Measurements from ENCODE around the gene TCF12.
"Not testable (repeated sequence)": the region's sequence is repeated elsewhere in the genome, so short reads cannot be mapped to it uniquely, and the experiment has no call there.

TCF12 gene

DNA sequence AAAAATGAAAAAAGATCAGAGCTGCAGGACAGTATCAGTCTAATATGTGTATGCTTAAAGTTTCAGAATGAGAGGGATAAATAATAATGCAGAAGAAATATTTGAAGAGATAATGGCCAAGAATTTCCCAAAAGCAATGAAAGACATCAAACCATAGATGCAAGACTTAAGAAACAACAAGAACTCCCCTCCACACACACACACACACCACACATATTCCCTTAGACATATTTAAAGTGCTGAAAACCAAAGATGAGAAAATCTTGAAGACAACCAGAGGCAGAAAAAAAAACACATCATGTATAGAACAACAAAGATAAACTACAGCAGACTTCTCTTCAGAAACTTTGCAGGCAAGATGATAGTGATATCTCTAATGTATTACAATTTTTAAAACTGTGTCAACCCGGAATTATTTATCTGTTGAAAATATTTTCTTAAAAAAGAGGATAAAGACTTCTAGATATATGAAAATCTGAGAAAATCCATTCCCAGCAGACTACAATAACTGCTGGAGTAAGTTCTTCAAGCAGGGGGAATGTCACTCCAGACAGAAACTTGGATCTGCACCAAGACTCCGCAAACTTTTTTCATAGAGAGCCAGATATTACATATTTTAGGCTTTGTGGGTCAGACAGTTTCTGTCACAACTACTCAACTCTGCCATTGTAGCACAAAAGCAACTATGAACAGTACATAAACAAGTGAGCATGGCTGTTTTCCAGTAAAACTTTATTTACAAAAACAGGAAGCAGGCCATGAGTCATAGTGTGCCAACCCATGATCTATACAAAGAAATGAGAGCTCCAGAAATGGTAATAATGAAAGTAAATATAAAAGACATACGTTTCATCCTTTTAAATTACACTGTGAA lies 234.5 kb downstream of the TCF12 start:
- H3K4me3 ChIP-seq (ENCODE audit: low read depth, low read length): no peak overlapping the region
- peak; percentile 29 for DNase-seq (ENCODE audit: low read depth)
- TF ChIP-seq, protein P1, sequence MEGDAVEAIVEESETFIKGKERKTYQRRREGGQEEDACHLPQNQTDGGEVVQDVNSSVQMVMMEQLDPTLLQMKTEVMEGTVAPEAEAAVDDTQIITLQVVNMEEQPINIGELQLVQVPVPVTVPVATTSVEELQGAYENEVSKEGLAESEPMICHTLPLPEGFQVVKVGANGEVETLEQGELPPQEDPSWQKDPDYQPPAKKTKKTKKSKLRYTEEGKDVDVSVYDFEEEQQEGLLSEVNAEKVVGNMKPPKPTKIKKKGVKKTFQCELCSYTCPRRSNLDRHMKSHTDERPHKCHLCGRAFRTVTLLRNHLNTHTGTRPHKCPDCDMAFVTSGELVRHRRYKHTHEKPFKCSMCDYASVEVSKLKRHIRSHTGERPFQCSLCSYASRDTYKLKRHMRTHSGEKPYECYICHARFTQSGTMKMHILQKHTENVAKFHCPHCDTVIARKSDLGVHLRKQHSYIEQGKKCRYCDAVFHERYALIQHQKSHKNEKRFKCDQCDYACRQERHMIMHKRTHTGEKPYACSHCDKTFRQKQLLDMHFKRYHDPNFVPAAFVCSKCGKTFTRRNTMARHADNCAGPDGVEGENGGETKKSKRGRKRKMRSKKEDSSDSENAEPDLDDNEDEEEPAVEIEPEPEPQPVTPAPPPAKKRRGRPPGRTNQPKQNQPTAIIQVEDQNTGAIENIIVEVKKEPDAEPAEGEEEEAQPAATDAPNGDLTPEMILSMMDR (IDR thresholded peaks at IDR 0.05; ENCODE audit: low read depth, low read length, missing control alignments): no peak
- in situ Hi-C loops (cut with HindIII; ENCODE audit: low sequenced_read_pairs): no loop called here

DNA sequence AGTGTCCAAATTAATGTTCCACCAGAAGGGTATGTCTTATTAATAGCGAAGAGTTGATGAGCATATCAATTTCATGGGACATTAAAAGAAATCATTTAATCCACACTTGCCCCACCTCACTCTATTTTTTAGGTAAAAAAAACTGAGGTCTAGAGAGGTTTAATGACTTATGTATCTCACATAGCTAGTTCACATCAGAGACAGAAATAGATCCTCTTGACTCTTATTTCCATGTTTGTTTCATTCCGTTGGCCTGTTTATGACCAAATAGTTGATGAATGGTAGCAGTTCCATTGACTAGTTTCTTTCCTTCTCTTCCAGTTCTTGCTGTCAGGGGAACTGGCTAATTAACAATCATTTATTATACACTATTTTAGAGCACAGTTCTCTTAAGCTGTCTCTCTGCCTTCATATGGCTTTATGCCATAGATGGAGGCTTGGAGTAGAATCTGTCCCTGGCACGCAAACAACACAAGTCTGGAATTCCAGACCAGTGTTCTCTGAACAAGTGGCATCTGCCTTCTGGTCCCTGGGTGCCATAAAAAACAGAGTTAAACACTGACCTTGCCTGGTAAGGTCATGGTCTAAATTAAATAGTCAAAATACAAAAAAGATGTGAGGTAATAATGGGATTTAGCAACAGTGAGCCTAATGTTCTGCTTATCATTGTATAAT lies 237.9 kb downstream of the TCF12 start:
- no peak overlapping the region for H3K4me3 ChIP-seq (ENCODE audit: low read depth, low read length)
- TF ChIP-seq, protein P1 (IDR thresholded peaks at IDR 0.05; ENCODE audit: low read depth, low read length, missing control alignments): no peak
- DNase-seq (ENCODE audit: low read depth): no peak
- in situ Hi-C loops (cut with HindIII; ENCODE audit: low sequenced_read_pairs): no loop called here

DNA sequence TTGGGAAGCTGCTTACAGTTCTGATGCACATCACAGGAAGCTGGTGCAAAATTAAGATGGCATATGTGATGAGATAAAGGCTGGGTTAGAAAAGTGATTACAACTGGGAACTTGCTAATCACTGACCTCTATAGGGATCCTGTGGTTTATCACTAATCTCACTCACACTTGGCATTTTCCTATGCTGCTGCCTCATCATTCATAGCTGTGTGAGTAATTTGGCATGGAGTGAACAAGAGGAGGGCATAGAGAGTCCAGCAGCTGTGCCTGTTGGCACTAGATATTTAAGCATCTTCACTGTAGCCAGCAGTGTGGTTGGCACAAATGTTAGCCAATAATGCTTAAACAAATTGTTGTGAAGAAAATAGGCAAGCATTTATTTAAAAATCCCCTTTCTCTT lies 240.1 kb downstream of the TCF12 start:
- in situ Hi-C loops (cut with HindIII; ENCODE audit: low sequenced_read_pairs): no loop called here
- H3K4me3 ChIP-seq (ENCODE audit: low read depth, low read length): no peak overlapping the region
- no peak for DNase-seq (ENCODE audit: low read depth)
- TF ChIP-seq, protein P1 (IDR thresholded peaks at IDR 0.05; ENCODE audit: low read depth, low read length, missing control alignments): no peak

DNA sequence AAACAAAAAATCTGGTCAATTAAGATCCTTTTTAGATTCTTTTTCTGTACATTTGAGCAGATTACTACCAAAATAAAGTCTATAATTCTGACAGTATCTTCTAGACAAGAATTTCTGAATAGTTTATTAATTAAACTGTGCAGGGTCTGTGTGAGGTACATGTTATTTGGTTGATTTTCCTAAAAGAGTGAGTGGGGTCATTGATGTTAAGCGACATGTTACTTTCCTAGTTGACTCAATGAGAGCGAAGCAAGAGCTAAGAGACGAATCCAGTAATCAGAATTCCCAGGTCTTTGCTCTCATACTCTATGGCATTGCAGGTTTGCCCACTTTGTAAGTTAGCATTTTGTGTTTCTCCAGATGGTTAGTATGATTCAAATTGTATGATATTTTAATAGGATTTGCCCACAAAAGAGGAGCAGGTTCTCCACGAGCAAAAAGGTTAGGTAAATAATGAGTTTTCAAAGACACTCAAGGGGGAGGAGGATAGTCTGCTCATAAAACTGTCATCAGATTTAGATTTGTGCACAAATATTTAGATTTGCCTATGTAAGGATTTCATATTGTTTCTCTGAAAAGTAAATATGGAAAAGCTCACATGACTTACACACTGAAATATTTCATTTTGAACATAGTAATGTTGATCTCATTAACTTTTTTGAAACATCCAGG lies 240.7 kb downstream of the TCF12 start:
- H3K4me3 ChIP-seq (ENCODE audit: low read depth, low read length): no peak overlapping the region
- TF ChIP-seq, protein P1 (IDR thresholded peaks at IDR 0.05; ENCODE audit: low read depth, low read length, missing control alignments): no peak
- in situ Hi-C loops (cut with HindIII; ENCODE audit: low sequenced_read_pairs): no loop called here
- DNase-seq (ENCODE audit: low read depth): no peak

DNA sequence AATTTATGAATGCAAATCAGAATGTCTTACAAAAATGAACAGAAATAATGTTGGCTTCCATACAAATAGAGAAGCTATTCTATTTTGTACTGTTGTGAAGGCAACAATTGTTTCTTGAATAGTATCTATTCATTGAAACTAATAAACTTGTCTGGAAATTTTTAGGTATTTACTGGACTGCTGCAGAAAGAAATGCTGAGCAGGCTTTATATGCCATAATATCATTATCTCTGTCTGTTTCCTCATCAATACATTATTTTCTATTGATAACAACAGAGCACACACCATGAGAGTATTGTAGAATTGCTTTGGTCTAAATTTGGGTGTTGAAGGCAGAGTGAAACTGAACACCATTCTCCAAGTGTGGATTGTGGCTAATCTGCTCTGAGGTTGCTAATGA lies 241.3 kb downstream of the TCF12 start:
- TF ChIP-seq, protein P1 (IDR thresholded peaks at IDR 0.05; ENCODE audit: low read depth, low read length, missing control alignments): no peak
- in situ Hi-C loops (cut with HindIII; ENCODE audit: low sequenced_read_pairs): no loop called here
- no peak for DNase-seq (ENCODE audit: low read depth)
- H3K4me3 ChIP-seq (ENCODE audit: low read depth, low read length): no peak overlapping the region

DNA sequence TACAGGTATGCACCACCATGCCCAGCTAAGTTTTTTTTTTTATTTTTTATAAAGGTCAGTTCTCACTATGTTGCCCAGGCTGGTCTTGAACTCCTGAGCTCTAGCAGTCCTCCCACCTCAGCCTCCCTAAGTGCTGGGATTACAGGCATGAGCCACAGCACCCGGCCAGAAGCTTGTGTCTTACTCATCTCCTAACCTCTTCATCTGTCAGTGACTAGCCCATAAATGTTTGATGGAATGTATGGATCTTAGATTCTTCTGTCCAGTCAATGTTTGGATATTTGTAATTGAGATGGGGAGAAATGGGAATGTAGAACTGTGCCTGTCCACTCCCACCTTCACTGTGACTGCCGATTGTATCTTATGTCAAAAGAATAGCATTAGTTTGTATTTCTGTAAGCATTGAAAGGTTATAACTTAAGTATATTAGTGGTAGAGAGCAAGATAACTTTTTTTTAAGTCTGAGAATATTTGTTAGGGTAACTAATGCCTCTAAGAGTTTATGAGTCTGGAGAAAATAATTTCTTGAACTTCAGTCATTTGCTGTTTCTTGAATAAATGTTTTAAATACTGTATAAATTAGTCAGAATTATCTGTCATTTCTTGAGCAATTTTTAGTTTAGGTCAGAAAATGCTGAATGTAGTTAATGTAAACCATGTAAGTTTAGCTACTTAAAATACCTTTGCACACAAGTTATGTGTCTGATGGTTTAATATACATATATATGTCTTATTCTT lies 242.5 kb downstream of the TCF12 start:
- H3K4me3 ChIP-seq (ENCODE audit: low read depth, low read length): no peak overlapping the region
- in situ Hi-C loops (cut with HindIII; ENCODE audit: low sequenced_read_pairs): no loop called here
- no peak for DNase-seq (ENCODE audit: low read depth)
- TF ChIP-seq, protein P1 (IDR thresholded peaks at IDR 0.05; ENCODE audit: low read depth, low read length, missing control alignments): no peak

DNA sequence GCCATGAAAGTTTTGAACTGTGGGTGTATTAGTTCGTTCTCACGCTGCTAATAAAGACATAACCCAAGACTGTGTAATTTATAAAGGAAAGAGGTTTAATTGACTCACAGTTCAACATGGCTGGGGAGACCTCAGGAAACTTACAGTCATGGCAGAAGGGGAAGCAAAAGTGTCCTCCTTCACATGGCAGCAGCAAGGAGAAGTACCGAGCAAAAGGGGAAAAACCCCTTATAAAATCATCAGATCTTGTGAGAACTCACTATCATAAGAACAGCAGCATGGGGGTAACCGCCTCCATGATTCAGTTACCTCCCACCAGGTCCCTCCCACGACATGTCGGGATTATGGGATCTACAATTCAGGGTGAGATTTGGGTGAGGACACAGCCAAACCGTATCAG lies 245.8 kb downstream of the TCF12 start:
- in situ Hi-C loops (cut with HindIII; ENCODE audit: low sequenced_read_pairs); DNase-seq (ENCODE audit: low read depth); H3K4me3 ChIP-seq (ENCODE audit: low read depth, low read length): not testable (repeated sequence)

Data from astrocyte of the cerebellum (primary cell).